GM18867 (cell line): ENCODE data around the gene SLCO2A1.
A peak's percentile ranks its signal among the peaks of the same experiment; 100 is the strongest.

ENCODE experiments used
- ATAC-seq: cut with Tn5 transposase; IDR thresholded peaks from one replicate; pipeline ENCODE4 v1.9.1; 2021; ENCODE audit warnings: mild to moderate bottlenecking, moderate library complexity; ENCODE audit not compliant: unreplicated experiment

The SLCO2A1 gene

GRCh38 chr3:134002306-134002705, 27.4 kb downstream of the SLCO2A1 start:
- ATAC-seq = no peak

DNA sequence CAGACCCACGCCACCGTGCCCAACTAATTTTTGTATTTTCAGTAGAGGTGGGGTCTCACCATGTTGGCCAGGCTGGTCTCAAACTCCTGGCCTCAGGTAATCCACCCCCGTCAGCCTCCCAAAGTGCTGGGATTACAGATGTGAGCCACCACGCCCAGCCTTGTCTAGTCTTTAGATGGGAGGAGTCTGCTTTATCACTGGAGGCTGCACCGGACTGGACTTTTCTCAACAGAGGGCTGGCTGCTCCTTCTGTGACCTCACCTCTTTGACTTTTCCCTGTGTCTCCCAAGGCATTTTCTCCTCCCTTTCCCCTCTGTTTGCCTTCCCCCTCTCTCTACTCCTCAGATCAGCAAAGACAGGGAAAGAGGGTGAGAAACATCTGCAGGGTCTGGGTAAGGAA, 28.5 kb downstream of the SLCO2A1 start:
- no peak for ATAC-seq

GRCh38 chr3:133999891-134000685, 29.6 kb downstream of the SLCO2A1 start:
- ATAC-seq = no peak

DNA sequence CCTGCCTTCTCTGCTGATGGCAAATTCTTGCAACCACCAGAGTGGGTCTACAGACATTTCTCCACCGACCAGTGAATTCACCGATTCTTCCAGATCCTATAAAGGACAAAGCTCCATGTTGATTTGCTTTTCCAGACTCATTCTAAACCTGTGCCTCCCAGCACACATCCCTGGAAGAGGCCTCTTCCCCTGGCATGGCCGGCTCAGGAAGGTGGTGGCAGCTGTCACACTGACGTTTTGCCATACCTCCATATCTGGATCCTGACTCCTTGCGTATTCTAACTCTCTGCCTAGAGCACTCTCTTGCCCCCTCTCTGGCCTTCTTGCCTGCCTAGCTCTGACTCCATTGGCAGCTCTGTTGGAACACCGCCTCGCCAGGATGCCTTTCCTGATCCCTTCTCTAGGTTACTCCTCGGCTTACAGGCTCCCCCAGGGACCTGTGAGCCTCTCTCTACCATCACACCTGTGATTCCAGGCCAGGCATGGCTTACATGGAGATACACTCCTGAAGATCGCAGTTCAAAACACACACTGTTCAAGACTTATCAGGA, 31.0 kb downstream of the SLCO2A1 start:
- no peak for ATAC-seq

- no peak for ATAC-seq
These were observed 31.7 kb downstream of the SLCO2A1 start for GRCh38 chr3:133997871-133998635.

DNA sequence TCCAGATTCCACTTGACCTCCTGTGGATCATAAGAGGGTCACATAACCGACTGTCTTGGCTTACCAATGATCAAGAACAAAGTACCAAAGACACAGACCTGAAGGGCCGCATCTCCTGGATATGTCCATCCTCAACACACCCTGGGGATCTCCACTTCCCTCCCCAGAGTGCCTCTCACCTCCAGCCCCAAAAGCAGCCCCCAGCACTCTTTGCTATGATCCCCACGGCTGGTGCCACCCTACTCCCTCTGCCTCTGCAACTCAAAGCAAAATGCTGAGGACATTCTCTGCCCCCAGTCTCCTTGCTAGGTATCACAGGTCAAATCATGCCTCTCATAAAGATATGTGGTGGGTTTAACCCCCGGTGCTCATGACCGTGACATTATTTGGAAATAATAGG, 32.7 kb downstream of the SLCO2A1 start:
- ATAC-seq = no peak

- ATAC-seq = no peak
These were observed 33.5 kb downstream of the SLCO2A1 start for GRCh38 chr3:133996251-133996661.

DNA sequence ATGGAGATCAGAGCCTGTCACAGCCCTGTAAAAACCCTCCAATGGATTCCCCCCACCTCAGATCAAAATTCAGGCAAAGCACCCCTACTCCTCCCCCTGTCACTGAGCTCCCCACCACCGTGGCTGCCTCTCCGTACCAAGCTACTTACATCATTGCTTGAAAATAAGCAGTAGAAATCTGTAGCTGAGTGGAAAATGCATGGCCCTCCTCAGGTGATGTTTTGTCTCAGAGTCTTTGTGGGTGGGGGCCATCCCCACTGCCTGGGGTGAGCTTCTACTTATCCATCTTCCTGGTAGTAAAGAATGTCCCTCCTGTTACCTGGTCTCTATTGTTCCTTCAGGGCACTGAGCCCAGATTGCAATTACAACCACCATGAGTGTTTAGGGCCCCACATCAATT, 34.5 kb downstream of the SLCO2A1 start:
- ATAC-seq = no peak

GRCh38 chr3:133994166-133994890, 35.4 kb downstream of the SLCO2A1 start:
- ATAC-seq = no peak

GRCh38 chr3:133992951-133993620, 36.6 kb downstream of the SLCO2A1 start:
- ATAC-seq = no peak

DNA sequence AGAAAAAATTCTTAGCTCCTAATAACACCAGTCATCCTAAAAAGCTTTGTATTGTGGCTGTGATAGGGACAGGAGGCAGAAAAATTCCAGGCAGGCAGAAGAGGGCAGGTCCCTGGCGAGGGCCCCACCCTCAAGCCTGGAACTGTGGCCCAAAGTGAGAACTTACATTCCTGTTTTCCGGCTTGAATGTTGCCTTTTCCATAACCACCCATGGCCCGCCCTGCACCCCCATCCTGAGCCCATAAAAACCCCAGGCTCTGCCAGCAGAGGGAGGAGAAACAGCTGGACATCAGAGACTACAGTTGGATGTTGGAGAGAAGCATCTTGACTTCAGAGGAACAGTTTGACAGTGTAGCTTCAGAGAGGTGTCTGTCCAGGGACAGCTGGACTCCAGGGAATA, 37.3 kb downstream of the SLCO2A1 start:
- no peak for ATAC-seq

GRCh38 chr3:133991637-133992036, 38.1 kb downstream of the SLCO2A1 start:
- ATAC-seq = no peak

GRCh38 chr3:133991209-133991608, 38.5 kb downstream of the SLCO2A1 start:
- ATAC-seq = no peak

- no peak for ATAC-seq
These were observed 39.6 kb downstream of the SLCO2A1 start for GRCh38 chr3:133989936-133990702.

DNA sequence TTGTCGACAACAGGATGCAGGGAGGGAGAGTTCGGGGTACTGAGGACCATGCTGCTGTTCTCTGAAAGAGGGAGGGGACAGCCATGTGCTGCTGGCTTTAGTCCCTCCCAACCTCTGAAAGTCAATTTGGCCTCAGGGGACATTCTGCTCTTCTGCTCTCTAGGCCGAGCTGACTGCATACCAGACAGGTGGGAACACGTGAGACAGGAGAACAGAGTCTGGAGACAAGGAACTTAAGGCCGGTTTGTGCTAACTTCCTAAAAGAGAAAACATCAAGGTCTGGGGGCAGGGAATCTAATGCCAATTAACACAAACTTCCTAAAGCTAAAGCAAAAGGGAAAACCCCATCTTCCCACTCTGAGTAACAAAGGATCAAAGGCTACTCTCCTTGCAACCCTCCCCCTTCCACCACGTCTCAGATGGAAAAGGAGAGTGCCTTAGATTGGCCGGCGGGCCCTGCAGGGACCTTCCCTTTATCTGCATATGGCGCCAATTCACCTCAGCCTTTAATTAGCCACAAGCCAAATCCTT, 41.0 kb downstream of the SLCO2A1 start:
- ATAC-seq = no peak

DNA sequence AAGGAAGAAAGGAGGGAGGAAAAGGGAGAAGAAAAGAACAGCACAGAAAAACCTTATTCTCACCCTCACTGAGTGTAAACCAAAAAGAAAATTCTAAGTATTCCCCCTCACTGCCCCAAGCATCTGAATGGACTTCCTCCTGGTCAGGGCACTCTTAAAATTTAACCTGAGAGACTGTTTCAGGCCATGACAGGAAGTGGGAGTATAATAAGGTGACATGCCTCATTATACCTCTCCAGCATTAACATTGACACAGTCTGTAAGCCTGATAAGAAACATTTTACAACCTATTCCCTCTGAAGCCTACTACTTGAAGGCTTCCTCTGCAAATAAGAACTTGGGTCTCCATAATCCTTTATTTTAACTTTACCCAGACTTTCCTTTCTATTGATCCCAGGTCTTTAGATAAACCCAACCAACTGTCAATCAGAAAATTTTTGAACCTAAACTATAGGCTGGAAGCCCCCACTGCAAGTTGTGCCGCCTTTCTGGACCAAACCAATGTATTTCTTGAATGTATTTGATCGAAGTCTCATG, 41.7 kb downstream of the SLCO2A1 start:
- ATAC-seq = peak; percentile 37

DNA sequence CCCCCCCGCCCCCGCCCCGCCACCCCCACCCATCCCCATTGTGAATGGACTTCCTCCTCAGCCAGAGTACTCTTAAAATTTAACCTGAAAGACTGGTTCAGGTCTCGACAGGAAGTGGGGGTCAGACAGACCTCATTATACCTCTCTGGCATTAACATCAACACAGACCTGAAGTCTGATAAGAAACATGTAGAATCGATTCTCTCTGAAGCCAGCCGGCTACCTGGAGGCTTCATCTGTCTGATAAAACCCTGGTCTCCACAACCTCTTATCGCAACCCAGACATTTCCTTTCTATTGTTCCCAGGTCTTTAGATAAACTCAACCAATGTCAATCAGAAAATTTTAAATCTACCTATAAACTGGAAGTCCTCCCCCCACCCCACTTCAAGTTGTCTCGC, 42.6 kb downstream of the SLCO2A1 start:
- ATAC-seq = no peak

GRCh38 chr3:133986311-133986710, 43.4 kb downstream of the SLCO2A1 start:
- no peak for ATAC-seq

DNA sequence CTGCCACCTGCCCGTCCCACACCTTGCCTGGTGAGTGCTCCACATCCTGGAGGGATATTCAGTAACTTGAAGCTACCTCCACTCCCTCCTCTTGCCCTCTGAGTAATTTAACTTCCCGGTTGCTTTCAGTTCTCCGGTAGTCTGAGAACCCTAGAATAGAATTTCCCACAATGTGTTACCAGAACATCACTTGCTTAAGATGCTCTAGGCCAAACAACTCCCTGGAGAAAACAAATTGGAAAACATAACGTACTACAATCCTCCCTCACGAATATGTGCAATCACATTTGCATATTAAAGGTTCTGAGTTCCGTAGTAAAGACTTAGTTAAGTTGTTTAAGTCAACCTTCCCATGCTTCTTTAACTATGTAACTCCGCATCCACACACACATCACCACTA, 44.8 kb downstream of the SLCO2A1 start:
- no peak for ATAC-seq
